ENCODE data around the gene ZDHHC17. TPM values are rescaled to one million over a fixed set of nuclear protein-coding genes. Genes with fewer than 3 reads are reported as not detected.
A peak's percentile ranks its signal among the peaks of the same experiment; 100 is the strongest.

ZDHHC17 gene
- total RNA-seq, 1 donor: 42.0 TPM

GRCh38 chr12:76787689-76788088, 23.8 kb downstream of the ZDHHC17 start:
- no peak for TF ChIP-seq CTCF (IDR thresholded peaks at IDR 0.05; ENCODE audit: extremely low read depth, low read depth, low read length)
- DNase-seq (ENCODE audit: insufficient read length, low spot score, missing footprints): no peak
- H3K4me2 ChIP-seq (ENCODE audit: insufficient read depth, low read length): no peak overlapping the region
- H3K4me3 ChIP-seq (ENCODE audit: insufficient read depth, low read length): no peak overlapping the region
- H4K20me1 ChIP-seq (ENCODE audit: insufficient read depth, low read length): peaks cover 8% of the 10 kb centered on the region
- H3K27me3 ChIP-seq (ENCODE audit: insufficient read depth, low read length): no peaks in the 10 kb centered on the region
- no peak overlapping the region for H2AFZ ChIP-seq (ENCODE audit: low read length)
- H3K27ac ChIP-seq (ENCODE audit: low read depth, low read length): no peak overlapping the region
- no peaks in the 10 kb centered on the region for H3K36me3 ChIP-seq (ENCODE audit: insufficient read depth, low read length)
- peaks cover 14% of the 10 kb centered on the region for H3K4me1 ChIP-seq (ENCODE audit: insufficient read depth, low read length)
- no peaks in the 10 kb centered on the region for H3K9me3 ChIP-seq (ENCODE audit: low read depth, low read length)
- peaks cover 70% of the 10 kb centered on the region for H3K79me2 ChIP-seq (ENCODE audit: insufficient read depth, low read length)

- H4K20me1 ChIP-seq (ENCODE audit: insufficient read depth, low read length): peaks cover 8% of the 10 kb centered on the region
- peaks cover 9% of the 10 kb centered on the region for H3K4me1 ChIP-seq (ENCODE audit: insufficient read depth, low read length)
- H3K4me3 ChIP-seq (ENCODE audit: insufficient read depth, low read length): no peak overlapping the region
- no peak overlapping the region for H2AFZ ChIP-seq (ENCODE audit: low read length)
- TF ChIP-seq CTCF (IDR thresholded peaks at IDR 0.05; ENCODE audit: extremely low read depth, low read depth, low read length): no peak
- peaks cover 64% of the 10 kb centered on the region for H3K79me2 ChIP-seq (ENCODE audit: insufficient read depth, low read length)
- H3K36me3 ChIP-seq (ENCODE audit: insufficient read depth, low read length): no peaks in the 10 kb centered on the region
- DNase-seq (ENCODE audit: insufficient read length, low spot score, missing footprints): no peak
- H3K9me3 ChIP-seq (ENCODE audit: low read depth, low read length): no peaks in the 10 kb centered on the region
- no peak overlapping the region for H3K4me2 ChIP-seq (ENCODE audit: insufficient read depth, low read length)
- no peak overlapping the region for H3K27ac ChIP-seq (ENCODE audit: low read depth, low read length)
- no peaks in the 10 kb centered on the region for H3K27me3 ChIP-seq (ENCODE audit: insufficient read depth, low read length)
Measured at GRCh38 chr12:76789335-76790050, 25.6 kb downstream of the ZDHHC17 start.

- Histone ChIP-seq H3K9me3 (ENCODE audit: low read depth, low read length) (no peaks in the 10 kb centered on the region), H3K27ac (ENCODE audit: low read depth, low read length) (no peak overlapping the region), H3K4me2 (ENCODE audit: insufficient read depth, low read length) (no peak overlapping the region), H4K20me1 (ENCODE audit: insufficient read depth, low read length) (peaks cover 7% of the 10 kb centered on the region), H3K4me3 (ENCODE audit: insufficient read depth, low read length) (no peak overlapping the region), H3K36me3 (ENCODE audit: insufficient read depth, low read length) (no peaks in the 10 kb centered on the region), H3K79me2 (ENCODE audit: insufficient read depth, low read length) (peaks cover 70% of the 10 kb centered on the region), H3K27me3 (ENCODE audit: insufficient read depth, low read length) (no peaks in the 10 kb centered on the region), H3K4me1 (ENCODE audit: insufficient read depth, low read length) (no peaks in the 10 kb centered on the region), H2AFZ (ENCODE audit: low read length) (no peak overlapping the region)
- peak; percentile 60 for TF ChIP-seq CTCF (IDR thresholded peaks at IDR 0.05; ENCODE audit: extremely low read depth, low read depth, low read length)
- peak; percentile 66 for DNase-seq (ENCODE audit: insufficient read length, low spot score, missing footprints)
Measured at GRCh38 chr12:76790564-76791552, 26.9 kb downstream of the ZDHHC17 start.

- no peaks in the 10 kb centered on the region for H3K4me1 ChIP-seq (ENCODE audit: insufficient read depth, low read length)
- DNase-seq (ENCODE audit: insufficient read length, low spot score, missing footprints): no peak
- H3K79me2 ChIP-seq (ENCODE audit: insufficient read depth, low read length): peaks cover 66% of the 10 kb centered on the region
- no peak for TF ChIP-seq CTCF (IDR thresholded peaks at IDR 0.05; ENCODE audit: extremely low read depth, low read depth, low read length)
- peaks cover 11% of the 10 kb centered on the region for H4K20me1 ChIP-seq (ENCODE audit: insufficient read depth, low read length)
- no peaks in the 10 kb centered on the region for H3K27me3 ChIP-seq (ENCODE audit: insufficient read depth, low read length)
- H3K9me3 ChIP-seq (ENCODE audit: low read depth, low read length): no peaks in the 10 kb centered on the region
- no peaks in the 10 kb centered on the region for H3K36me3 ChIP-seq (ENCODE audit: insufficient read depth, low read length)
- H3K4me3 ChIP-seq (ENCODE audit: insufficient read depth, low read length): no peak overlapping the region
- H3K4me2 ChIP-seq (ENCODE audit: insufficient read depth, low read length): no peak overlapping the region
- no peak overlapping the region for H3K27ac ChIP-seq (ENCODE audit: low read depth, low read length)
- H2AFZ ChIP-seq (ENCODE audit: low read length): no peak overlapping the region
Measured at GRCh38 chr12:76792828-76793227, 28.9 kb downstream of the ZDHHC17 start.
